K562 (cell line): ENCODE measurements around the gene SVBP. TPM values are rescaled to one million over a fixed set of nuclear protein-coding genes. Genes with fewer than 3 reads are reported as not detected.

Source experiments
- ATAC-seq: fragments of 200-7000 bp; cut with Tn5 transposase; 3 replicates; pipeline ENCODE4 v1.9.1; 2020; ENCODE audit warnings: moderate library complexity
- BruUV-seq: library from RNA; stranded (reverse); fragments of 400-500 nt; replicated peaks from 2 replicates; lab custom pipeline; 2021; lab: Mats Ljungman, UMichigan
- CTCF ChIA-PET: fragments of 300-600 bp; formaldehyde crosslinking; extraction: SDS; loops from one replicate; lab custom pipeline; 2021; ENCODE audit warnings: low intra/inter-chr PET ratio; lab: Yijun Ruan, JAX
- POLR2A ChIA-PET: fragments of 300-600, 350-650 bp; sonication (Branson Sonifier 250); formaldehyde crosslinking; extraction: SDS; loops from one replicate; lab custom pipeline; 2021; ENCODE audit warnings: antibody characterized with exemption, inconsistent platforms; lab: Yijun Ruan, JAX
- DNase-seq, 4 experiments: peaks; one replicate each; pipeline versions ENCODE4 v3.0.0 to v3.0.0-alpha.2; 2011 to 2018; ENCODE audit warnings: low spot score in 3 of 4, mixed read lengths in 3 of 4; ENCODE audit errors: extremely low read depth in 1 of 4
- FAIRE-seq: peaks from 2 replicates; lab custom pipeline; 2011; peaks lifted over from hg19 to GRCh38; lab: Jason Lieb, UNC
- H2AFZ ChIP-seq: 2 replicates; pipeline ENCODE4 v1.6.0; 2011; ENCODE audit warnings: low read depth, low read length, control low read depth, inconsistent platforms
- H3K27ac ChIP-seq: fragments of 200-600 bp; 3 replicates; pipeline ENCODE4 v1.8.0; 2011; ENCODE audit warnings: low read depth, mild to moderate bottlenecking, control low read depth, inconsistent platforms, low read length, moderate library complexity, mixed read lengths; ENCODE audit errors: extremely low read depth
- H3K27me3 ChIP-seq, 2 experiments: fragments of 300-600 bp in 1 of 2; 2 replicates in 1 of 2; 3 replicates in 1 of 2; pipeline versions ENCODE4 v1.6.0 to v1.8.0; 2011; ENCODE audit warnings: inconsistent platforms in 2 of 2, low read length in 2 of 2, mild to moderate bottlenecking in 1 of 2, mixed read lengths in 1 of 2, moderate library complexity in 1 of 2; ENCODE audit not compliant: control insufficient read depth in 2 of 2, insufficient read depth in 2 of 2
- H3K36me3 ChIP-seq: fragments of 300-600 bp; 3 replicates; pipeline ENCODE4 v1.8.0; 2011; ENCODE audit warnings: mild to moderate bottlenecking, low read length, inconsistent platforms; ENCODE audit not compliant: control insufficient read depth, insufficient read depth
- H3K4me1 ChIP-seq, 2 experiments: fragments of 200-600 bp in 1 of 2; replicated peaks in 1 of 2; 2 replicates in 1 of 2; 3 replicates in 1 of 2; pipeline versions ENCODE4 v1.5.1 to v1.8.0; 2011; ENCODE audit warnings: inconsistent platforms in 2 of 2, low read length in 2 of 2, mild to moderate bottlenecking in 1 of 2, mixed read lengths in 1 of 2, moderate library complexity in 1 of 2; ENCODE audit not compliant: control insufficient read depth in 2 of 2, insufficient read depth in 2 of 2
- H3K4me2 ChIP-seq: 2 replicates; pipeline ENCODE4 v1.6.1; 2011; ENCODE audit warnings: low read length, control low read depth, inconsistent platforms, mixed read lengths; ENCODE audit not compliant: insufficient read depth
- H3K4me3 ChIP-seq: fragments of 200-600 bp; sonication (generic), shearing (Covaris generic); 2 replicates; pipeline ENCODE4 v1.5.1; 2016; ENCODE audit warnings: control low read depth, inconsistent platforms
- H3K79me2 ChIP-seq: fragments of 200-600 bp; 3 replicates; pipeline ENCODE4 v1.8.0; 2011; ENCODE audit warnings: low read length, inconsistent platforms; ENCODE audit not compliant: control insufficient read depth, insufficient read depth
- H3K9ac ChIP-seq, 2 experiments: 2 replicates each; pipeline versions ENCODE4 v1.6.0 to v1.6.1; 2011; ENCODE audit warnings: low read depth in 2 of 2, low read length in 2 of 2, control low read depth in 1 of 2, inconsistent platforms in 1 of 2, mild to moderate bottlenecking in 1 of 2, mixed read lengths in 1 of 2; ENCODE audit not compliant: insufficient read depth in 1 of 2
- H3K9me1 ChIP-seq: one replicate; pipeline ENCODE4 v1.6.0; 2011; ENCODE audit warnings: inconsistent platforms, mild to moderate bottlenecking, low read length, moderate library complexity; ENCODE audit not compliant: control insufficient read depth, insufficient read depth
- H3K9me3 ChIP-seq: replicated peaks from 2 replicates; pipeline ENCODE4 v1.5.1; 2011; ENCODE audit warnings: low read depth, low read length, inconsistent platforms; ENCODE audit not compliant: control insufficient read depth, insufficient read depth
- H4K20me1 ChIP-seq: replicated peaks from 2 replicates; pipeline ENCODE4 v1.6.1; 2011; ENCODE audit warnings: low read length, inconsistent platforms, mixed read lengths; ENCODE audit not compliant: control insufficient read depth, insufficient read depth
- CTCF ChIP-seq, 3 experiments: IDR thresholded peaks in 2 of 3; conservative IDR thresholded peaks in 1 of 3; 2 replicates each; pipeline ENCODE4 v1.5.1; 2011 to 2012; ENCODE audit warnings: low read length in 3 of 3, mild to moderate bottlenecking in 3 of 3, control low read depth in 2 of 3, improper control_type of control experiment in 1 of 3, inconsistent platforms in 1 of 3, low read depth in 1 of 3, mixed read lengths in 1 of 3, moderate library complexity in 1 of 3; ENCODE audit not compliant: insufficient read depth in 2 of 3
- ELF1 ChIP-seq: fragments of 200-800 bp; sonication (Bioruptor generic); IDR thresholded peaks from 2 replicates; pipeline ENCODE4 v1.6.1; 2016; ENCODE audit warnings: missing genetic modification characterization, missing compliant biosample characterization
- ELK1 ChIP-seq: sonication (generic); formaldehyde crosslinking; IDR thresholded peaks from 2 replicates; pipeline ENCODE4 v1.8.1; 2022; ENCODE audit warnings: missing genetic modification reagents
- HCFC1 ChIP-seq: IDR thresholded peaks from 2 replicates; pipeline ENCODE4 v1.6.1; 2012; ENCODE audit warnings: low read depth, low read length, improper control_type of control experiment
- KLF10 ChIP-seq: fragments of 250-450 bp; sonication (Bioruptor Pico); IDR thresholded peaks from 2 replicates; pipeline ENCODE4 v1.6.1; 2021; ENCODE audit warnings: matching md5 sums
- TBL1XR1 ChIP-seq, 2 experiments: IDR thresholded peaks; 2 replicates each; pipeline ENCODE4 v1.6.1; 2012; ENCODE audit warnings: improper control_type of control experiment in 2 of 2, low read length in 2 of 2, mild to moderate bottlenecking in 1 of 2
- TEAD2 ChIP-seq: fragments of 450-650 bp; IDR thresholded peaks from 2 replicates; pipeline ENCODE4 v1.6.1; 2016; ENCODE audit warnings: missing genetic modification characterization, control low read depth, missing compliant biosample characterization
- ZKSCAN1 ChIP-seq: fragments of 150-350 bp; IDR thresholded peaks from 2 replicates; pipeline ENCODE4 v1.6.1; 2016; ENCODE audit warnings: low read depth, low read length
- ZNF280A ChIP-seq: fragments of 450-650 bp; IDR thresholded peaks from 2 replicates; pipeline ENCODE4 v1.6.1; 2018; ENCODE audit warnings: mild to moderate bottlenecking, low read depth; ENCODE audit not compliant: partially characterized antibody
- ZNF589 ChIP-seq: fragments of 200-800 bp; sonication (Bioruptor generic); IDR thresholded peaks from 2 replicates; pipeline ENCODE4 v1.6.1; 2016; ENCODE audit warnings: low read depth, missing genetic modification characterization, missing compliant biosample characterization
- ZNF609 ChIP-seq: sonication (generic); formaldehyde crosslinking; IDR thresholded peaks from 2 replicates; pipeline ENCODE4 v1.8.1; 2023; ENCODE audit warnings: missing genetic modification reagents, mild to moderate bottlenecking, borderline replicate concordance
- ZNF644 ChIP-seq: fragments of 200-800 bp; sonication (Bioruptor generic); IDR thresholded peaks from 2 replicates; pipeline ENCODE4 v1.6.1; 2016; ENCODE audit warnings: low read depth, missing genetic modification characterization, missing compliant biosample characterization
- ZSCAN29 ChIP-seq: fragments of 450-650 bp; IDR thresholded peaks from 2 replicates; pipeline ENCODE4 v1.6.1; 2017
- WGBS: fragments of 100-300 bp; shearing (Covaris generic); methylation state at CpG from one replicate; pipeline ENCODE4 v1.1.6; 2016; ENCODE audit warnings: low coverage, mixed read lengths; ENCODE audit not compliant: insufficient coverage; ENCODE audit errors: missing lambda C conversion rate; 5-methylcytosine and 5-hydroxymethylcytosine counted together
- in situ Hi-C: fragments of 300-500 bp; cut with MboI; formaldehyde crosslinking; loops from 4 replicates; pipeline ENCODE4 v1.15.0; 2018; ENCODE audit warnings: inconsistent platforms, mixed read lengths
- intact Hi-C: fragments of 100-400 bp; cut with micrococcal nuclease; formaldehyde crosslinking; loops from 2 replicates; pipeline ENCODE4 v1.14.2; 2022
- polyA plus RNA-seq, 8 experiments: library from polyadenylated mRNA; depleted of rRNA in 4 of 8; stranded (reverse) in 5 of 8; unstranded in 3 of 8; fragments of >200 nt; fragmentation: Nextera tagmentation in 2 of 8; fragmentation: Illumina TruSeq in 1 of 8; extraction: Ambion mirVana in 2 of 8; extraction: Trizol in 1 of 8; gene quantifications; 2 replicates each; pipeline versions ENCODE4 v1.2.1 to v1.2.3, GENCODE V29; 2011 to 2014; ENCODE audit warnings: inconsistent platforms in 1 of 8, missing spikeins in 1 of 8
- total RNA-seq, 7 experiments: library from RNA; depleted of rRNA in 6 of 7; stranded (reverse); fragments of >200 nt in 6 of 7; fragmentation: Illumina TruSeq in 2 of 7; extraction: Trizol in 2 of 7; gene quantifications; 2 replicates each; pipeline versions ENCODE4 v1.2.1 to v1.2.3, GENCODE V29; 2011 to 2021; ENCODE audit warnings: low replicate concordance in 1 of 7

Gene SVBP
- total and polyA plus RNA-seq, 9 of the 15 experiments (the other 6 are each of a cell fraction or from before 2014, with no cell fraction given): 31.7 to 49.7 (median 40.0) TPM

GRCh38 chr1:42834803-42835202, 17.6 kb upstream of the SVBP start:
- Histone ChIP-seq H4K20me1 (peaks cover 6% of the 10 kb centered on the region), H3K27ac (no peak overlapping the region), H3K9ac (no peak overlapping the region), H3K36me3 (peaks cover 82% of the 10 kb centered on the region), H3K4me3 (no peak overlapping the region), H3K4me2 (no peak overlapping the region), H3K9me3 (no peaks in the 10 kb centered on the region), H3K79me2 (peaks cover 29% of the 10 kb centered on the region), H3K9me1 (peaks cover 11% of the 10 kb centered on the region), H2AFZ (no peak overlapping the region), H3K27me3 (no peaks in the 10 kb centered on the region), H3K4me1 (peaks cover 20 to 33% of the 10 kb centered on the region in 2 experiments; a peak in 4 of 5 replicates)
- intact Hi-C loops: no loop called here
- TF ChIP-seq CTCF (IDR thresholded peaks at IDR 0.05 in 2 of 3, conservative IDR thresholded peaks at IDR 0.05 in 1 of 3; ENCODE audit: insufficient read depth in 2 of 3, low read depth in 1 of 3, low read length in 3 of 3) (no peak), ZNF589 (CRISPR knock-in tag) (no peak), ZKSCAN1 (no peak), HCFC1 (no peak), TBL1XR1 (IDR thresholded peaks at IDR 0.05; ENCODE audit: low read length in 2 of 2) (no peak), KLF10 (no peak), ZNF609 (CRISPR knock-in tag) (no peak), ZNF280A (no peak), ELF1 (tag) (no peak), ELK1 (CRISPR knock-in tag) (no peak), ZSCAN29 (no peak), ZNF644 (tag) (no peak), TEAD2 (tag) (no peak)
- ChIA-PET CTCF (no interaction called here), POLR2A (interaction anchor here (2.1 to 10.7 kb wide), 3 partner anchors 9 to 14 kb away, joined by 4 to 94 read pairs (median 38); partner anchors contain the start of gene ZNF691)
- BruUV-seq: no TSS peak
- FAIRE-seq (no peak), DNase-seq (no peak), ATAC-seq (no peak)
- in situ Hi-C loops: no loop called here
- 72% methylated on average over 5 of the region's 5 CpGs for WGBS
